ENCODE measurements around the gene KCTD17. TPM values are rescaled to one million over a fixed set of nuclear protein-coding genes. Genes with fewer than 3 reads are reported as not detected.
A peak's percentile ranks its signal among the peaks of the same experiment; 100 is the strongest.

KCTD17 gene
- total RNA-seq, 1 donor from 2014 or later, result 46.9 TPM

DNA sequence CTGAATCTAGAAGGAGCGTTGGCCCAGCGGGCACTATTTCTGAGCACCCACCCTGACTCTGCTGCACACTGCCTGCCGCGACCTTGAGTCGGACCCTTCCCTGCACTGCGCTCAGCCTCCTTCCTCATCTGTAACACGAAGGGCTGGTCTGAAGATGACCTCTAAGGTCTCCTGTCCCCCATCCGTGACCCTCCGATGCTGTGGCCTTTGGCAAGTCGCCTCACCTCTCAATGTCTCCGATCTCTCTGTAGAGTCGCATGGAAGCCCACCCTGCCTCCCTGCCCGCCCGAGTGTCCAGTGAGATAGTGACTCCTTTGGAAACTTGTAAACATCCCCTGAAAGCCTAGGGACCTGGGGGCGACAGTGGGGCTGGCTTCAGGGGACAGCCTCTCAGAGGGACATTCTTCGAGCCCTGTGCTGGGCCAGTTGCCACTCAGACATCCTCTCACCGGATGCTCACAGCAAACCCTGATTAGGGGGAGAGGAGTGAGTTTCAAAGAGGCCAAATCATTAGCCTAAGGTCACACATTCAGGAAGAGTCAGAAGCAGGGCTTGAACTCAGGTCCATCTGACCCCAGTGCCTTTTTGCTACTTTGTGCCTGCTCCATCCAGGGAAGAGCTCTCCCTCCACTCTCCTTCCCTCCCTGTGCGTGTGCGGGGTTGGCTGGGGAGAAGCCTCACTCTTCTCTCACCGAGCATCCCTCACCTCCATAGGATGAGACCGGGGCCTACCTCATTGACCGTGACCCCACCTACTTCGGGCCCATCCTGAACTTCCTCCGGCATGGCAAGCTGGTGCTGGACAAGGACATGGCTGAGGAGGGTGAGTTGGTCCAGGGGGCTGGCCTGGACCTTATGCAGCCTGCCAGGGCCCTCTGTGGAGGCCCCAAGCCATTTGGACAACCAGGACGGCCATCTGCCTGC, 1.1 kb downstream of the KCTD17 start:
- peaks cover 6% of the 10 kb centered on the region for H3K36me3 Mint-ChIP-seq (ENCODE audit: low read depth, unreplicated experiment)
- peak overlapping the region; percentile 39 for H3K27ac Mint-ChIP-seq (ENCODE audit: unreplicated experiment)
- H3K9me3 Mint-ChIP-seq (ENCODE audit: unreplicated experiment), result no peaks in the 10 kb centered on the region

DNA sequence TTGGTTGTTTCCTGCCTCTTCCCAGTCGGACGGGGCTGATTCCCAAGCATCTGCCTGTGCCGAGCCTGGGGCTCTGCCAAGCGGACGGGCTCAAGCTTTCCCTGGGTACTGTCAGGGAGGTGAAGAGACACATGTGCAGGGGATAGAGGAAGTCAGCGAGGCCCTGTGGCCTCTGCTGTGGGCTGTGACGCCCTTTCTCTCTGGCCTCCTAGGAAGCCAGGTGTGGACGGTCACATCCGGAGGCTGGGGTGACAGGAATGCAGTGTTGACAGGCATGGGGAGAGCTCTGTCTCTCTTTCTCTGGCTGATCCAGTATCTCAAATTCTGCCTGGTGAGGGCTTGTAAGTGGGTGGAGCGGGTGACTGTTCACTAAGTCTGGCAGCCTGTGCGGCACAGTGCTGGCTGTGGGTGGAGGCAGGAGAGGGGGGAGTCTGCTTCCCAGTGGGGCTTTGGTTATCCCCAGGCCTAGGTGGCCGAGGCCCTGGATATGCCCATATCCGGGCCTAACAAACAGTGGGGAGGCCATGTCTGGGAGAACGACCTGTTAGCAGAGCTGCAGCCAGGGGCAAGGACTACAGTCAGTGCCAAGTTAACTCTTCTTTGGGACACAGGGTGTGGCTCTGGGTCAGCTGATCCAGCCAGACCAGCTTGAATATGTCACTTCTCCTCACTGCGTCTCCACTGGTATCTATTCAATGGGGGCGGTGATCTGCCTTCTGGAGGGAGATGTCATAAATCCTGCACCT, 1.9 kb downstream of the KCTD17 start:
- peaks cover 10% of the 10 kb centered on the region for H3K36me3 Mint-ChIP-seq (ENCODE audit: low read depth, unreplicated experiment)
- no peaks in the 10 kb centered on the region for H3K9me3 Mint-ChIP-seq (ENCODE audit: unreplicated experiment)
- H3K27ac Mint-ChIP-seq (ENCODE audit: unreplicated experiment), result no peak overlapping the region
- no peak for DNase-seq (ENCODE audit: low spot score)
- peaks cover 11% of the 10 kb centered on the region for H3K27me3 Mint-ChIP-seq (ENCODE audit: unreplicated experiment)
- H3K4me3 Mint-ChIP-seq (ENCODE audit: unreplicated experiment), result peak overlapping the region; percentile 62
- TF ChIP-seq, protein P1, sequence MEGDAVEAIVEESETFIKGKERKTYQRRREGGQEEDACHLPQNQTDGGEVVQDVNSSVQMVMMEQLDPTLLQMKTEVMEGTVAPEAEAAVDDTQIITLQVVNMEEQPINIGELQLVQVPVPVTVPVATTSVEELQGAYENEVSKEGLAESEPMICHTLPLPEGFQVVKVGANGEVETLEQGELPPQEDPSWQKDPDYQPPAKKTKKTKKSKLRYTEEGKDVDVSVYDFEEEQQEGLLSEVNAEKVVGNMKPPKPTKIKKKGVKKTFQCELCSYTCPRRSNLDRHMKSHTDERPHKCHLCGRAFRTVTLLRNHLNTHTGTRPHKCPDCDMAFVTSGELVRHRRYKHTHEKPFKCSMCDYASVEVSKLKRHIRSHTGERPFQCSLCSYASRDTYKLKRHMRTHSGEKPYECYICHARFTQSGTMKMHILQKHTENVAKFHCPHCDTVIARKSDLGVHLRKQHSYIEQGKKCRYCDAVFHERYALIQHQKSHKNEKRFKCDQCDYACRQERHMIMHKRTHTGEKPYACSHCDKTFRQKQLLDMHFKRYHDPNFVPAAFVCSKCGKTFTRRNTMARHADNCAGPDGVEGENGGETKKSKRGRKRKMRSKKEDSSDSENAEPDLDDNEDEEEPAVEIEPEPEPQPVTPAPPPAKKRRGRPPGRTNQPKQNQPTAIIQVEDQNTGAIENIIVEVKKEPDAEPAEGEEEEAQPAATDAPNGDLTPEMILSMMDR (IDR thresholded peaks at IDR 0.05; ENCODE audit: unreplicated experiment), result no peak
- peaks cover 7% of the 10 kb centered on the region for H3K4me1 Mint-ChIP-seq (ENCODE audit: unreplicated experiment)

More for the DNA sequence above, 1.1 kb downstream of the KCTD17 start:
- TF ChIP-seq, protein P1 (IDR thresholded peaks at IDR 0.05; ENCODE audit: unreplicated experiment), result no peak
- H3K4me1 Mint-ChIP-seq (ENCODE audit: unreplicated experiment), result peaks cover 7% of the 10 kb centered on the region
- H3K27me3 Mint-ChIP-seq (ENCODE audit: unreplicated experiment), result peaks cover 11% of the 10 kb centered on the region
- peak overlapping the region; percentile 87 for H3K4me3 Mint-ChIP-seq (ENCODE audit: unreplicated experiment)
- DNase-seq (ENCODE audit: low spot score), result no peak

DNA sequence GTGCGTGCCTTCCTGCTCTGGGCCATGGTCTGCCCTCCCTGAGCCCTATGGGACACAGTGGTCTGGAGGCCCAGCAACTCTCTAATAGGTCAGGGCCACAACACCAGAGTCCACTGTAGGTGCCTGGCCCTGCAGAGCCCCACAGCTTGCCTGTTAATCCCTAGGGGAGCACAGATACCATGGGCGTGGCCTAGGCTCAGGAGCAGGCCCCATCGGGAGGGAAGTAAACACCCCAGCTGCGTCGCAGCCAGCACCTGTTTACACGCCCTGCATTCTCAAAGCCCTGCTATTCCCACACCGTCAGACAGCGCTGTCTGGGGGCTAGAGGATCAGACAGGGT, 2.5 kb downstream of the KCTD17 start:
- no peaks in the 10 kb centered on the region for H3K9me3 Mint-ChIP-seq (ENCODE audit: unreplicated experiment)
- peaks cover 10% of the 10 kb centered on the region for H3K36me3 Mint-ChIP-seq (ENCODE audit: low read depth, unreplicated experiment)
- TF ChIP-seq, protein P1 (IDR thresholded peaks at IDR 0.05; ENCODE audit: unreplicated experiment), result no peak
- H3K4me3 Mint-ChIP-seq (ENCODE audit: unreplicated experiment), result no peak overlapping the region
- H3K27me3 Mint-ChIP-seq (ENCODE audit: unreplicated experiment), result peaks cover 11% of the 10 kb centered on the region
- H3K27ac Mint-ChIP-seq (ENCODE audit: unreplicated experiment), result no peak overlapping the region
- H3K4me1 Mint-ChIP-seq (ENCODE audit: unreplicated experiment), result peaks cover 7% of the 10 kb centered on the region
- DNase-seq (ENCODE audit: low spot score), result no peak

GRCh38 chr22:37054600-37055365, 3.2 kb downstream of the KCTD17 start:
- no peak overlapping the region for H3K4me3 Mint-ChIP-seq (ENCODE audit: unreplicated experiment)
- no peak for DNase-seq (ENCODE audit: low spot score)
- H3K27ac Mint-ChIP-seq (ENCODE audit: unreplicated experiment), result no peak overlapping the region
- H3K27me3 Mint-ChIP-seq (ENCODE audit: unreplicated experiment), result peaks cover 11% of the 10 kb centered on the region
- H3K9me3 Mint-ChIP-seq (ENCODE audit: unreplicated experiment), result no peaks in the 10 kb centered on the region
- H3K4me1 Mint-ChIP-seq (ENCODE audit: unreplicated experiment), result peaks cover 4% of the 10 kb centered on the region
- H3K36me3 Mint-ChIP-seq (ENCODE audit: low read depth, unreplicated experiment), result peaks cover 10% of the 10 kb centered on the region
- TF ChIP-seq, protein P1 (IDR thresholded peaks at IDR 0.05; ENCODE audit: unreplicated experiment), result no peak

Measured in endothelial cell (in vitro differentiated cells).